Measurements from ENCODE around the gene PTPN6.

PTPN6 gene

DNA sequence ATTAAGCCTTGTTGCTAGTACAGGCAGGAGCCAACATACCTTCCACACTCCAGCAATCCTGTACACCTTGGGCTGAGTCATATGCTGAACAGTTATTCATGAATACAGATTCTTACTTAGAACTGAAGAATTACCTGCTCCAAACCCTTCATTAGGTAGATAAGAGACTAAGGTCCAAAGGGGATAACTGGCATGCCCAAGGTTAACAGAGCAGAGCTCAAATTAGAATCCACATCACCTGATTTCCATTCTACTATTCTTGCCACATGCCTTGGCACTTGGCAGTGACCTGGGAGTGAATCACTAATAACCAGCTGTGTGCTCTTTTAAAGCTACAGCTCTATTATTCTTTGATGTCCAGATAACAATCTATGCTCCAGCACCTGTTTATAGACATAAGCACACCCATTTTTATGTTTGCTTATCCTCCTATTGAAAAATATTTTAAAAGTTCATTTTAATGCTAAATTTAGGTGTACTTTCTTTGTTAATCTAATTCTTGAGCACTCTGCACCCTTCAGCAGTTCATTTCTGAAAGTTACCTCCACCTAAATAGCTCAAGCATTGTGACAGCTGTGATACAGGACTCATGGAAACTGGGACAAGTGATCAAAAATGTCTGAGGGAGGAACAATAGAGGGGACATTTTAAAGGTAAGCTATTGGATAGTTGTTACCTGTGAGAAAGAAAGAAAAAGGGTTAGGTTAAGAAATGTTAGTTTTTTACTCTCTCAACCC lies 47.7 kb downstream of the PTPN6 start:
- no peak for FAIRE-seq
- no peak for DNase-seq (ENCODE audit: insufficient read length, low spot score)

DNA sequence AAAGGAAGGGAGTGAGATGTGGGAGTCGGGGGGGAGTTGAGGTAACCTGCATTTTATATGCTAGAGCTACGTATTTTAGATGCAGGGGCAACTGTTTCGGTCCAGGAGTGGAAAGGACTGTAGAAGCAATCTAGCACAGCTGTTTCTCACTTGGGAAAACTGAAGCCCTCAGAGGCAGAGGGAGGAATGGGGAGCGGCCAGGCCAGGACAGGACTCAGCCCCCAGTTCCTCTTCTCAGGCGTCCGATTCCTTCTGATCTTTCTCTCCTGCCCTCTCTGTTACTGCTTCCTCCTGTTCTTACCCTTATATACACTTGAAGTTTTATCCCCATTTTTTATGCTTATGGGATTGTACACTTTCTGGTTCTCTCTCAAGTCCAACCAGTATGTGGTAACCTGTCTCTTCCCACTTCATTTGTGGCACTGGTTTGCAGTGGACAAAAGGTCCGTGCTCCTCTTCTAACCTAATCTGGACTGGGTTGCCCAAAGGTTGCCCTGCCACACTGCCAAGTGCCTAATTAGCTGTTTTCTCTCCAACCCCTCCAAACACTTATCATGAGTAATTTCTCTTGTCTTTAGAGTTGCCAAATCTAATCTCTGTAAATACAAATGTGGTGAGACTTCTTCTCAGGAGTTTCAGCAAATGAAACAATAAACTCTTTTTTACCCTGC lies 50.9 kb downstream of the PTPN6 start:
- DNase-seq (ENCODE audit: insufficient read length, low spot score): no peak
- FAIRE-seq: no peak

DNA sequence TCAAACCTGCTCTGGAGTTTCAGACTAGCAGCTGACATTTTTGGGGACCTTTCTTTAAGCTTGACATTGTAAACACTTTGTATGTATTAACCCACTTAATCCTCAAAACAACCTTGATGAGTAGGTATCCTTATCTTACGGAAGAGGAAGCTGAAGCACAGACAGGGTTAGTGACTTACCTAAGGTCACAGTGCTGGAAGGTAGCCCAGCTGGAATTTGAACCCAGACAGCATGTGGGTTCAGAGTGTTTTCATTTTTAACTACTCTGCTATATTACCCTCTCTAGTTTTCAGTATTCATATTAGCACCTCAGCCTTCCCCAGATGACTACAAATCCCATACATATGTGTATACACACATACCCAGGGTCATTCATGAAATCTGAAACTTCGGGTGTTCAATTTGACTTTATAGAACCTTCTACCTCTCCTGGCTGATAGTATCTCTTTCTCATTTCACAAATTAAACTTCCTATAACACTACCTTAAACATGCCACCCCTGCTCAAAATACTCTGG lies 53.2 kb downstream of the PTPN6 start:
- no peak for DNase-seq (ENCODE audit: insufficient read length, low spot score)
- no peak for FAIRE-seq

DNA sequence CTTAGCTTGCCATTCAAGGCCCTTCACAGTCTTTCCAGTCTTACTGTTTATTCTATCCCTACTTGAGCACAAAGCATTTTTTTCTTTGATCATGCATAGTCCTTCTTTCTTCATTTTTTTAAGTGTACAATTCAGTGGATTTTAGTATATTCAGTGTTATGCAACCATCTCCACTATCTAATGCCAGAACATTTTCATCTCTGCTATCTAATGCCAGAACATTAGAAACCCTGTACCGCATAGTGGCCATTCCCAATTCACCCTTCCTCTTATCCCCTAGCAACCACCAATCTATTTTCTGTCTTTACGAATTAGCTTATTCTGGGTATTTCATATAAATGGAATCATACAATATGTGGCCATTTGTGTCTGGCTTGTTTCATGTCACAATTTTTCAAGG lies 53.7 kb downstream of the PTPN6 start:
- FAIRE-seq: no peak
- no peak for DNase-seq (ENCODE audit: insufficient read length, low spot score)

DNA sequence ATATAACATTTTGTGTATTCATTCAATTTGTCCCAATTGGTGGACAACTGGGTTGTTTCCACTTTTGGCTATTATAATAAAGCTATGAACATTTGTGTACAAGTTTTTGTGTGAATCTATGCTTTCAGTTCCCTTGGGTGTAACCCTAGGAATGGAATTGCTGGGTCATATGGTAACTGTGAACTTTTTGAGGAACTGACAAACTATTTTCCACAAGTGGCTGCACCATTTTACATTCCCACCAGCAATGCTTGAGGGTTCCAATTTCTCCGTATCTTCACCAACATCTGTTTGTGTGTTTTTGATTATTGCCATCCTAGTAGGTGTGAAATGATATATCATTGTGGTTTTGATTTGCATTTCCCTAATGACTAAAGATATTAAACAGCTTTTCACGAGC lies 54.2 kb downstream of the PTPN6 start:
- no peak for DNase-seq (ENCODE audit: insufficient read length, low spot score)
- no peak for FAIRE-seq

DNA sequence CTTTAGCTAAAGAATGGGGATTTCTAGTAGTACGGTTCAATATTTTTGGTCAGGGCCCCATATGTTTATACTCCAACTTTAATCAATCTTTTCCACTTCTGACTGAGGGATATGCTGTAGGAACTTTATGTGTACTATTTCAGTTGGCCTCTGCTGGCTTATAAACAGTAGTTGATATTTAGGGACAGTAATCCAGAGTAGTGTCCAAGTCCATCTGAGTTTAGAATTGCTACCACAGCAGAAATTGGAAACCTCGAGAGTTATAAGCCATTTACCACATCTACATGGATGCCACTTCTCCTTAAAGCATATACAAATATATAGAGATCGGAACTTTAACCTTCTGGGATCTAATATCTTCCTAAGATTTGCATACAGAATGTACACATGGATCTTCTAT lies 55.5 kb downstream of the PTPN6 start:
- FAIRE-seq (no peak), DNase-seq (ENCODE audit: insufficient read length, low spot score) (no peak)

DNA sequence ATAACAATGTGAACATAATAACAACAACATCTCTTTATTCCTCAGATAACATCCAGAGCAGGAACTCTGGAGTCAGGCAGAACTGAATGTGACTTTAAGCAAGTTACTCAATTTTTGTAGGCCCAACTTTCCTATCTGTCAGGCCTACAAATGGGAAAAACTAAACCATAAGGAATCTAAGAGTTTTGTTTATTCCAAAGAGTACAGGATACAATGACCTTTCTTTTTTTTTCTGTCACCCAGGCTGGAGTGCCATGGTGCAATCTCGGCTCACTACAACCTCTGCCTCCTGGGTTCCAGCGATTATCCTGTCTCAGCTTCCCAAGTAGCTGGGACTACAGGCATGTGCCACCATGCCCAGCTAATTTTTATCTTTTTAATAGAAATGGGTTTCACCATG lies 57.7 kb downstream of the PTPN6 start:
- FAIRE-seq (no peak), DNase-seq (ENCODE audit: insufficient read length, low spot score) (no peak)

DNA sequence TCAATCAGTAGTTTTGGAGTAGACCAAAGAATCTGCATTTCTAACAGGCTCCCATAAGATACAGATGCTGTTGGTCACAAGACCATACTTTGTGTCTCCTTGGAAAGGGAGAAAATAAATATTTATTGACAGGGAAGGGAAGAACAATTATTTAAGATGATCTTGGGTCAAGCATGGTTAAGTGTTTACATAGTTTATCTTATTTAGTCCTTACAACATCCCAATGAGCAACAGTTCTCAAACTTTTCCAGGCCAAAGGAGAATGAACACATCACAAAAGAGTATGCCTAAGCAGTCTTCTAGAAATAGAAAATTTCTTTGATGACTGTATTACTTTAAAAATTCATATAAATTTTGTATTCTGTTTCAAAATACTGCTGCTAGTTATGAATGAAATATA lies 58.4 kb downstream of the PTPN6 start:
- FAIRE-seq (no peak), DNase-seq (ENCODE audit: insufficient read length, low spot score) (no peak)

All from GM19239 (cell line).